HEK293T (cell line): Measurements from ENCODE around the gene LRRC4B.
A peak's percentile ranks its signal among the peaks of the same experiment; 100 is the strongest.

Experiments
- CTCF ChIA-PET: fragments of 350-600 bp; formaldehyde crosslinking; extraction: SDS; loops from one replicate; lab custom pipeline; 2021; ENCODE audit warnings: antibody characterized with exemption, inconsistent platforms; lab: Yijun Ruan, JAX
- POLR2A ChIA-PET: fragments of 350-600 bp; formaldehyde crosslinking; extraction: SDS; loops from one replicate; lab custom pipeline; 2020; ENCODE audit warnings: antibody characterized with exemption, inconsistent platforms; lab: Yijun Ruan, JAX
- DNase-seq: peaks from one replicate; pipeline ENCODE4 v3.0.0; 2012; ENCODE audit warnings: mixed read lengths; ENCODE audit errors: extremely low spot score
- ARNT ChIP-seq: fragments of 450-650 bp; IDR thresholded peaks from 2 replicates; pipeline ENCODE4 v1.6.1; 2017; ENCODE audit warnings: mild to moderate bottlenecking
- BHLHE40 ChIP-seq: fragments of 450-650 bp; IDR thresholded peaks from 2 replicates; pipeline ENCODE4 v1.6.1; 2016; ENCODE audit warnings: mild to moderate bottlenecking, moderate library complexity, borderline replicate concordance
- CTBP1 ChIP-seq: fragments of 450-650 bp; IDR thresholded peaks from 2 replicates; pipeline ENCODE4 v1.6.1; 2016; ENCODE audit warnings: borderline replicate concordance
- ELF4 ChIP-seq: fragments of 450-650 bp; IDR thresholded peaks from 2 replicates; pipeline ENCODE4 v1.6.1; 2017; ENCODE audit warnings: antibody characterized with exemption
- FOXA1 ChIP-seq: fragments of 450-650 bp; IDR thresholded peaks from 2 replicates; pipeline ENCODE4 v1.6.1; 2016; ENCODE audit warnings: mild to moderate bottlenecking
- FOXK2 ChIP-seq: fragments of 450-650 bp; IDR thresholded peaks from 2 replicates; pipeline ENCODE4 v1.6.1; 2016; ENCODE audit warnings: mild to moderate bottlenecking
- FOXM1 ChIP-seq: fragments of 450-650 bp; IDR thresholded peaks from 2 replicates; pipeline ENCODE4 v1.6.1; 2017; ENCODE audit warnings: mild to moderate bottlenecking, borderline replicate concordance
- HDGF ChIP-seq: fragments of 450-650 bp; IDR thresholded peaks from 2 replicates; pipeline ENCODE4 v1.6.1; 2017; ENCODE audit warnings: antibody characterized with exemption, borderline replicate concordance
- L3MBTL2 ChIP-seq: fragments of 450-650 bp; conservative IDR thresholded peaks from 2 replicates; pipeline ENCODE4 v1.6.1; 2016; ENCODE audit warnings: mild to moderate bottlenecking
- LEF1 ChIP-seq: fragments of 450-650 bp; IDR thresholded peaks from 2 replicates; pipeline ENCODE4 v1.6.1; 2017; ENCODE audit warnings: mild to moderate bottlenecking, borderline replicate concordance
- NFRKB ChIP-seq: fragments of 450-650 bp; IDR thresholded peaks from 2 replicates; pipeline ENCODE4 v1.6.1; 2016; ENCODE audit warnings: mild to moderate bottlenecking, moderate library complexity
- SP1 ChIP-seq: fragments of 450-650 bp; IDR thresholded peaks from 2 replicates; pipeline ENCODE4 v1.6.1; 2017
- SUZ12 ChIP-seq: fragments of 450-650 bp; IDR thresholded peaks from 2 replicates; pipeline ENCODE4 v1.6.1; 2016; ENCODE audit warnings: mild to moderate bottlenecking
- TARDBP ChIP-seq: fragments of 450-650 bp; IDR thresholded peaks from 2 replicates; pipeline ENCODE4 v1.6.1; 2016
- ZNF384 ChIP-seq: fragments of 450-650 bp; IDR thresholded peaks from 2 replicates; pipeline ENCODE4 v1.6.1; 2016
- TF ChIP-seq, protein P1 (sequence below): fragments of 450-650 bp; IDR thresholded peaks from 2 replicates; pipeline ENCODE4 v1.6.1; 2016

LRRC4B gene

DNA sequence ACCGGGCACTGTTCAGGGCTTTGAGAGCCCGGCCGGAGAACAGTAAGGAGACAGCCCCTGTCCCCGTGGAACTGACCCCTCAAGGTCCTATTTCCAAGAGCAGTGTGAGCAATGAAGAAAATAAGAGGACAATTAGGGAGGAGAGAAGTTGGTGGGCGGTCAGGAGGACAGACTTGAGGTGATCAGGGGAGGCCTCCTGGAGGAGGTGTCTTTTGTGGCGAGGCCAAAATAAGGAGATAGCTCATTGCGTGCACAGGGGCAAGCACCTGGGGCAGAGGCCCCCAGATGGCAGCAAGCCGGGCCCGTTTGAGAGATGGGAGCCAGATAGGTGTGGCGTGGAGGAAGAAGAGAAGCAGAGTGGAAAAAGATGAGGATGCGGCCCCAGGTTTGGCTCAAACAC is 2.8 kb upstream of the LRRC4B start:
- no peak for DNase-seq
- TF ChIP-seq FOXA1: no peak
- TF ChIP-seq FOXM1: no peak
- TF ChIP-seq SUZ12: no peak
- no peak for TF ChIP-seq ELF4
- TF ChIP-seq ZNF384: no peak
- no peak for TF ChIP-seq TARDBP
- TF ChIP-seq CTBP1: no peak
- TF ChIP-seq BHLHE40: no peak
- TF ChIP-seq NFRKB: no peak
- no peak for TF ChIP-seq ARNT
- no peak for TF ChIP-seq L3MBTL2
- TF ChIP-seq FOXK2: no peak
- no peak for TF ChIP-seq HDGF
- TF ChIP-seq SP1: no peak
- TF ChIP-seq, protein P1, sequence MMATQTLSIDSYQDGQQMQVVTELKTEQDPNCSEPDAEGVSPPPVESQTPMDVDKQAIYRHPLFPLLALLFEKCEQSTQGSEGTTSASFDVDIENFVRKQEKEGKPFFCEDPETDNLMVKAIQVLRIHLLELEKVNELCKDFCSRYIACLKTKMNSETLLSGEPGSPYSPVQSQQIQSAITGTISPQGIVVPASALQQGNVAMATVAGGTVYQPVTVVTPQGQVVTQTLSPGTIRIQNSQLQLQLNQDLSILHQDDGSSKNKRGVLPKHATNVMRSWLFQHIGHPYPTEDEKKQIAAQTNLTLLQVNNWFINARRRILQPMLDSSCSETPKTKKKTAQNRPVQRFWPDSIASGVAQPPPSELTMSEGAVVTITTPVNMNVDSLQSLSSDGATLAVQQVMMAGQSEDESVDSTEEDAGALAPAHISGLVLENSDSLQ: no peak
- TF ChIP-seq LEF1: no peak
- ChIA-PET POLR2A (no interaction called here), CTCF (interaction anchor here (1.8 kb wide), 1 partner anchor 15 kb away, joined by 6 read pairs; no protein-coding TSS in a partner anchor)

DNA sequence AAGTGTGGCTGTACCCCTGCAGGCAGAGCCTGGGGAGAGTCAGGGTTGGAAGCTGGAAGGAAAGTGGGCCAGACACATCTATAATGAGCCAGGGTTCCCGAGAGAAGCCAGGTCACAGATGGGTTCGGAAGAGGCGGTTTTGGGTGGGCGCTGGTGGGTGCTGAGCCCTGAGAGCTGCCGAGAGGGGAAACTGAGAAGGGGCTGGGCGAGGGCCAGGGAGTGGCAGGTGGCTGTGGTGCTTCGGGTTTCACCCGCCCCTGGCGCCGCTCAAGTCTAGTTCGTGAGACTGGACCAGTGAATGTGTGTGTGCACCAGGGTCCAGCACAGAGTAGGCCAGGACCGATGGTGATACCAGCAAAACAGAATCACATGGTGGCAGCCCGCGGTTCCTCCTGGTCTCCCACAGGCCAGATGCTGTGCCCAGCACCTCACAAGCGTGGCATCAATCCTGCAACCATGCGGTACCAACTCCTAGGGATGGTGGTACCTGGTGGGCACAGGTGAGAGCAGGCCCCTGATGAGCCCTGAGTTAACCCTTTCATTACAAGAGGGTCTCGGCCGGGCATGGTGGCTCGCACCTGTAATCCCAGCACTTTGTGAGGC is 1.8 kb upstream of the LRRC4B start:
- ChIA-PET POLR2A (no interaction called here), CTCF (interaction anchor here (1.8 kb wide), 1 partner anchor 14 kb away, joined by 6 read pairs; no protein-coding TSS in a partner anchor)
- DNase-seq: no peak
- TF ChIP-seq ARNT (no peak), FOXA1 (no peak), SP1 (no peak), L3MBTL2 (no peak), ZNF384 (no peak), NFRKB (no peak), FOXM1 (no peak), LEF1 (no peak), ELF4 (no peak), HDGF (no peak), BHLHE40 (no peak), SUZ12 (no peak)
- TF ChIP-seq, protein P1: no peak

DNA sequence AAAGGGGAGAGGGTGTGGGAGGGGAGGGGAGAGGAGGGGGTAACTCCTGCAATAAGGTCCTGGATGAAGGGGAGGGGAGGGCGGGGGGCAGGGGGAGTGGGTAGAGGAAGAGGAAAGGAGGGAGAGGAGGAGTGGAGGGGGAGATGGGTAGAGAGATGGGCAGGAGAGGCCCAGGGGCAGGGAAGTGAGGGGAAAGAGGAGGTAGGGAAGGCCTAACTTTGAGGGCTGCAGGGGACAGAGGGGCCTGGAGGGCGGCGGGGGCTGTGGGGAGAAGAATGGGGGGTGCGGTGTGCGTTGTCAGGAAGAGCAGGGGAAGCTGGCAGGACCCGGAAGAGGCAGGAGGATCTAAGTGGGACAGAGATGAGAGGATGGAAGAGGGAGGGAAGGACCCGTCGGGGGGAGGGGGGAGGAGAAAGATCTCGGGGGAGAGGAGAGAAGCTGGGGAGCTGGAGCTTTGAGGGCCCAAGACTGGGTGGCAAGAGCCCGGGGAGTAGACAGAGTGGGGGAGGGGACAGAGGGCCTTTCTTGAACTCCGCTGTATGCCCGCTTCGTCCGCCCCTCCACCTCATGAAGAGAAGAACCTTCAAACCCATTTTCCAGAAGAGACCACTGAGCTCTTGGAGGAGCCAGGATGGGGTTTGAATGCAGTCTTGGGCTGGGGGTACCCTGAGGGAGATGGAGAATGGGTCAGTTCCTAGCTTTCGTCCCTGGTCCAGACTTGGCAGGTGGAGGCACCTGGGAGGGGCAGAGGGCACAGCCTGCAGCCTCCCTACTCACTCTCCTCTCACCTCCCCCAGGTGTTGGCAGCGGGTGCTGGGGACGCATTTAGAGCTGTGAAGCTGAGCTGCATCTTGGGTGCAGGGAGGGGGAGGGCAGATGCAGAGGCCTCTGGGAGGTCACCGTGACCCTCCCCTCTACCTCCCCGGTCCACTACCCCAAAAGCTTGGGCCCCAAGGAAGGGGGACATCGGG is 778 bp upstream of the LRRC4B start:
- POLR2A ChIA-PET: no interaction called here
- TF ChIP-seq CTBP1: no peak
- TF ChIP-seq, protein P1: no peak
- no peak for TF ChIP-seq ARNT
- TF ChIP-seq ZNF384: no peak
- no peak for TF ChIP-seq FOXM1
- TF ChIP-seq NFRKB: no peak
- TF ChIP-seq HDGF: no peak
- TF ChIP-seq FOXK2: no peak
- no peak for TF ChIP-seq FOXA1
- TF ChIP-seq TARDBP: no peak
- TF ChIP-seq BHLHE40: no peak
- no peak for TF ChIP-seq ELF4
- no peak for TF ChIP-seq LEF1
- no peak for TF ChIP-seq SP1
- no peak for TF ChIP-seq L3MBTL2
- no peak for TF ChIP-seq SUZ12
- CTCF ChIA-PET: interaction anchor here (0.6 kb wide), 1 partner anchor 13 kb away, joined by 3 read pairs; no protein-coding TSS in a partner anchor
- DNase-seq: no peak

DNA sequence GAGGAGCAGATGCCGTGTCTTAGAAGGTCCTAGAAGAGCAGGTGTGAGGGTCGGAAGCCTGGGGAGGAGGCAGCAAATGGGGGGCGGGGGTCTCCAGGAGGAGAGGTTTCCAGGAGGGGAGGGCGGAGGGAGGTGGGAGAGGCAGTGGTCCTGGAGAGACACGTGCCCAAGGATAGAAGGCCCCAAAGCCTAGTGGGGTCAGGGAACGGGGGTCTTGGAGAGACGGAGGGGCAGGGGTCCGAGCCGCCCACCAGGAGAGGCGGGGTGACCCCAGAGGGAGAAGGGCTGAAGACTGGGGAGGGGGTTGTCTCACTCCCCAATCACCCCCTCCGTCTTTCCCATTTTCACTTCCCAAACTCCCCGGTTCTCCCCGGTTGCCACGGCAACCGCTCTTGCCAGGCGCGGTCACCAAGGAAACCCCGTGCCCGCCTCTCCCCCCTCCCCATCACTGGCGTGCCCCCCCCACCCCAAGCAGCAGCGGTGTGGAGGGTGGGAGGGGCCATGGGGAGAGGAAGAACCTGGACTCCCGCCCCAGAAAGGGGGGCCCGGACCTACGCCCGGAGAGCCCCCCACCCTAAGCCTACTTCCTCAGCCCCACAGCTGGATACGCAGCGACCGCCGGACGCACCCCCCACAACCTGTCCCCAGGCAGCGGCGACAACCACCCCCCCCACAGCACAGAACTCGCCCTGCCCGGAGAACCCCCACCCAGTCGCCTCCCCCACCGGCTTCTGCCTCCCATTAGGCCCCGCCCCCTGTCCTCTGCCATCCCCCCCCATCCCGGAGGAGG is 988 bp downstream of the LRRC4B start:
- DNase-seq: peak; percentile 32
- ChIA-PET CTCF (no interaction called here), POLR2A (no interaction called here)
- TF ChIP-seq CTBP1 (no peak), NFRKB (no peak), ARNT (no peak), BHLHE40 (no peak), FOXM1 (no peak), ELF4 (no peak), L3MBTL2 (no peak), FOXK2 (no peak)
- TF ChIP-seq, protein P1: no peak
